Duodenal mucosa (tissue), 2 donors: Measurements from ENCODE around the gene OPA3.

ENCODE experiments used
- H3K27ac ChIP-seq: one replicate; pipeline ENCODE4 v1.7.0; 2013; ENCODE audit warnings: low read depth, low read length
- H3K27me3 ChIP-seq, 2 donors: one replicate each; pipeline ENCODE4 v1.7.0; 2013; ENCODE audit warnings: low read length in 2 of 2, control low read depth in 1 of 2; ENCODE audit not compliant: insufficient read depth in 2 of 2, control insufficient read depth in 1 of 2
- H3K36me3 ChIP-seq, 2 donors: one replicate each; pipeline ENCODE4 v1.7.0; 2013; ENCODE audit warnings: low read length in 2 of 2, control low read depth in 1 of 2; ENCODE audit not compliant: insufficient read depth in 2 of 2, control insufficient read depth in 1 of 2
- H3K4me1 ChIP-seq, 2 donors: one replicate each; pipeline ENCODE4 v1.7.0; 2013; ENCODE audit warnings: low read length in 2 of 2, control low read depth in 1 of 2; ENCODE audit not compliant: insufficient read depth in 2 of 2, control insufficient read depth in 1 of 2
- H3K4me3 ChIP-seq, 2 donors: one replicate each; pipeline ENCODE4 v1.7.0; 2013; ENCODE audit warnings: low read length in 2 of 2, low read depth in 1 of 2
- H3K9ac ChIP-seq, 2 donors: one replicate each; pipeline ENCODE4 v1.7.0; 2013; ENCODE audit warnings: low read length in 2 of 2, low read depth in 1 of 2
- H3K9me3 ChIP-seq, 2 donors: one replicate each; pipeline ENCODE4 v1.7.0; 2013; ENCODE audit warnings: low read length in 2 of 2, control low read depth in 1 of 2; ENCODE audit not compliant: control insufficient read depth in 1 of 2

Gene OPA3

GRCh38 chr19:45497791-45498190 is 86.8 kb downstream of the OPA3 start:
- Histone ChIP-seq H3K9ac (no peak overlapping the region), H3K4me3 (no peak overlapping the region), H3K9me3 (no peaks in the 10 kb centered on the region), H3K36me3 (no peaks in the 10 kb centered on the region), H3K27ac (no peak overlapping the region), H3K27me3 (peaks cover 13 to 23% of the 10 kb centered on the region in 2 donors), H3K4me1 (peaks cover 29 to 35% of the 10 kb centered on the region in 2 donors)

GRCh38 chr19:45496349-45496953 is 88.2 kb downstream of the OPA3 start:
- Histone ChIP-seq H3K27me3 (peaks cover 13 to 23% of the 10 kb centered on the region in 2 donors), H3K9ac (no peak overlapping the region), H3K27ac (no peak overlapping the region), H3K4me1 (peaks cover 29 to 40% of the 10 kb centered on the region in 2 donors), H3K9me3 (no peaks in the 10 kb centered on the region), H3K4me3 (peak overlapping the region; percentile 62 to 68), H3K36me3 (no peaks in the 10 kb centered on the region)

GRCh38 chr19:45495178-45495577 is 89.4 kb downstream of the OPA3 start:
- Histone ChIP-seq H3K27ac (no peak overlapping the region), H3K27me3 (peaks cover 13 to 23% of the 10 kb centered on the region in 2 donors), H3K9me3 (no peaks in the 10 kb centered on the region), H3K9ac (no peak overlapping the region), H3K36me3 (no peaks in the 10 kb centered on the region), H3K4me1 (peaks cover 29 to 40% of the 10 kb centered on the region in 2 donors), H3K4me3 (no peak overlapping the region)

GRCh38 chr19:45494261-45494916 is 90.2 kb downstream of the OPA3 start:
- peaks cover 25 to 39% of the 10 kb centered on the region in 2 donors for H3K4me1 ChIP-seq
- no peak overlapping the region for H3K9ac ChIP-seq
- H3K27me3 ChIP-seq: peaks cover 13 to 23% of the 10 kb centered on the region in 2 donors
- no peaks in the 10 kb centered on the region for H3K36me3 ChIP-seq
- H3K27ac ChIP-seq: no peak overlapping the region
- H3K9me3 ChIP-seq: no peaks in the 10 kb centered on the region
- no peak overlapping the region for H3K4me3 ChIP-seq

- H3K27ac ChIP-seq: no peak overlapping the region
- H3K9me3 ChIP-seq: no peaks in the 10 kb centered on the region
- peak overlapping the region in 1 of 2 donors; percentile 43 for H3K9ac ChIP-seq
These were observed 91.8 kb downstream of the OPA3 start for GRCh38 chr19:45492627-45493470.

GRCh38 chr19:45492137-45492626 is 92.4 kb downstream of the OPA3 start:
- H3K27ac ChIP-seq: no peak overlapping the region

More at GRCh38 chr19:45492627-45493470, 91.8 kb downstream of the OPA3 start:
- H3K36me3 ChIP-seq: no peaks in the 10 kb centered on the region
- H3K27me3 ChIP-seq: peaks cover 13% of the 10 kb centered on the region in 2 donors
- peaks cover 12 to 24% of the 10 kb centered on the region in 2 donors for H3K4me1 ChIP-seq
- peak overlapping the region; percentile 48 to 63 for H3K4me3 ChIP-seq

GRCh38 chr19:45489216-45489855 is 95.3 kb downstream of the OPA3 start:
- peaks cover 4 to 14% of the 10 kb centered on the region in 2 donors for H3K4me1 ChIP-seq
- H3K27me3 ChIP-seq: no peaks in the 10 kb centered on the region
- H3K27ac ChIP-seq: no peak overlapping the region
- H3K9ac ChIP-seq: no peak overlapping the region
- no peak overlapping the region for H3K4me3 ChIP-seq
- H3K9me3 ChIP-seq: no peaks in the 10 kb centered on the region
- no peaks in the 10 kb centered on the region for H3K36me3 ChIP-seq

More at GRCh38 chr19:45492137-45492626, 92.4 kb downstream of the OPA3 start:
- Histone ChIP-seq H3K27me3 (peaks cover 12 to 13% of the 10 kb centered on the region in 2 donors), H3K4me1 (peaks cover 10 to 21% of the 10 kb centered on the region in 2 donors), H3K36me3 (no peaks in the 10 kb centered on the region), H3K9me3 (no peaks in the 10 kb centered on the region), H3K9ac (no peak overlapping the region), H3K4me3 (peak overlapping the region in 1 of 2 donors; percentile 63)

GRCh38 chr19:45488708-45489107 is 95.9 kb downstream of the OPA3 start:
- H3K4me1 ChIP-seq: peaks cover 4 to 14% of the 10 kb centered on the region in 2 donors
- no peaks in the 10 kb centered on the region for H3K27me3 ChIP-seq
- no peak overlapping the region for H3K4me3 ChIP-seq
- no peak overlapping the region for H3K27ac ChIP-seq
- H3K36me3 ChIP-seq: no peaks in the 10 kb centered on the region
- no peak overlapping the region for H3K9ac ChIP-seq
- H3K9me3 ChIP-seq: no peaks in the 10 kb centered on the region

GRCh38 chr19:45485305-45486077 is 99.1 kb downstream of the OPA3 start:
- H3K9ac ChIP-seq: peak overlapping the region; percentile 34 to 45

More at GRCh38 chr19:45485305-45486077, 99.1 kb downstream of the OPA3 start:
- Histone ChIP-seq H3K9me3 (no peaks in the 10 kb centered on the region), H3K4me1 (peaks cover 3 to 4% of the 10 kb centered on the region in 2 donors), H3K36me3 (no peaks in the 10 kb centered on the region), H3K4me3 (peak overlapping the region; percentile 71 to 79), H3K27me3 (no peaks in the 10 kb centered on the region), H3K27ac (no peak overlapping the region)
